Hepatocyte (in vitro differentiated cells): ENCODE results near the gene SLC15A3. TPM values are rescaled to one million over a fixed set of nuclear protein-coding genes. Genes with fewer than 3 reads are reported as not detected.

Experiments used
- DNase-seq: peaks from one replicate; pipeline ENCODE4 v3.0.0-alpha.2; 2016; ENCODE audit warnings: low spot score
- H2AFZ ChIP-seq: fragments of 200-600 bp; sonication (generic); 2 replicates; pipeline ENCODE4 v1.6.0; 2016; ENCODE audit warnings: antibody characterized with exemption, mild to moderate bottlenecking
- H3K27ac ChIP-seq: fragments of 200-600 bp; sonication (generic); 2 replicates; pipeline ENCODE4 v1.5.1; 2016; ENCODE audit warnings: mild to moderate bottlenecking
- H3K27me3 ChIP-seq: fragments of 200-600 bp; sonication (generic); 2 replicates; pipeline ENCODE4 v1.6.1; 2016
- H3K36me3 ChIP-seq: fragments of 200-600 bp; sonication (generic); replicated peaks from 2 replicates; pipeline ENCODE4 v1.5.1; 2016; ENCODE audit warnings: low read depth; ENCODE audit not compliant: insufficient read depth
- H3K4me1 ChIP-seq: fragments of 200-600 bp; sonication (generic); 2 replicates; pipeline ENCODE4 v1.5.1; 2016; ENCODE audit warnings: mild to moderate bottlenecking, moderate library complexity; ENCODE audit not compliant: insufficient read depth
- H3K4me2 ChIP-seq: fragments of 200-600 bp; sonication (generic); 2 replicates; pipeline ENCODE4 v1.6.0; 2016
- H3K4me3 ChIP-seq: fragments of 200-600 bp; sonication (generic); 2 replicates; pipeline ENCODE4 v1.5.1; 2016; ENCODE audit warnings: mild to moderate bottlenecking
- H3K79me2 ChIP-seq: fragments of 200-600 bp; sonication (generic); 2 replicates; pipeline ENCODE4 v1.6.0; 2017; ENCODE audit warnings: mild to moderate bottlenecking
- H3K9me2 ChIP-seq: fragments of 200-600 bp; sonication (generic); replicated peaks from 2 replicates; pipeline ENCODE4 v1.6.0; 2017; ENCODE audit warnings: mild to moderate bottlenecking; ENCODE audit not compliant: insufficient read depth
- H3K9me3 ChIP-seq: fragments of 200-600 bp; sonication (generic); 2 replicates; pipeline ENCODE4 v1.5.1; 2016; ENCODE audit warnings: low read depth, mild to moderate bottlenecking
- H4K20me1 ChIP-seq: fragments of 200-600 bp; sonication (generic); 2 replicates; pipeline ENCODE4 v1.6.0; 2016; ENCODE audit warnings: mild to moderate bottlenecking; ENCODE audit not compliant: insufficient read depth, poor library complexity, severe bottlenecking
- EZH2 ChIP-seq: fragments of 200-600 bp; sonication (generic); IDR thresholded peaks from 2 replicates; pipeline ENCODE4 v1.6.1; 2016; ENCODE audit warnings: antibody characterized with exemption, mild to moderate bottlenecking, borderline replicate concordance
- EZH2phosphoT487 ChIP-seq: fragments of 200-600 bp; sonication (generic); IDR thresholded peaks from one replicate; pipeline ENCODE4 v1.6.1; 2018; ENCODE audit warnings: antibody characterized with exemption, mild to moderate bottlenecking, low read depth, moderate library complexity; ENCODE audit not compliant: unreplicated experiment, severe bottlenecking
- WGBS: methylation state at CpG from one replicate; pipeline ENCODE4 v1.1.6; 2016; ENCODE audit warnings: low lambda C conversion rate; ENCODE audit errors: missing lambda C conversion rate; 5-methylcytosine and 5-hydroxymethylcytosine counted together
- polyA plus RNA-seq: library from polyadenylated mRNA; unstranded; fragments of >200 nt; fragmentation: Nextera tagmentation; extraction: Ambion mirVana; gene quantifications from 2 replicates; pipeline ENCODE4 v1.2.1, GENCODE V29; 2016
- total RNA-seq: library from RNA; depleted of rRNA; stranded (reverse); fragments of >200 nt; gene quantifications from 2 replicates; pipeline ENCODE4 v1.2.3, GENCODE V29; 2014
- TF ChIP-seq, protein P1 (sequence below): fragments of 200-600 bp; sonication (generic); IDR thresholded peaks from 2 replicates; pipeline ENCODE4 v1.5.1; 2016; ENCODE audit warnings: antibody characterized with exemption, mild to moderate bottlenecking; ENCODE audit not compliant: poor library complexity

Gene SLC15A3
- total and polyA plus RNA-seq, 2 experiments from 2014 or later, result 0.56 to 3.3 TPM

- no peaks in the 10 kb centered on the region for H3K36me3 ChIP-seq
- no peak overlapping the region for H3K4me3 ChIP-seq
- no peaks in the 10 kb centered on the region for H3K79me2 ChIP-seq
- 33% methylated on average over 5 of the region's 5 CpGs for WGBS
- H3K4me2 ChIP-seq, result no peak overlapping the region
- DNase-seq, result peak; percentile 30
- no peaks in the 10 kb centered on the region for H3K4me1 ChIP-seq
- H3K9me3 ChIP-seq, result no peaks in the 10 kb centered on the region
- no peak overlapping the region for H2AFZ ChIP-seq
- H3K27me3 ChIP-seq, result no peaks in the 10 kb centered on the region
- no peaks in the 10 kb centered on the region for H3K9me2 ChIP-seq
- no peak overlapping the region for H3K27ac ChIP-seq
- no peaks in the 10 kb centered on the region for H4K20me1 ChIP-seq
- TF ChIP-seq EZH2phosphoT487 (no peak), EZH2 (no peak)
- TF ChIP-seq, protein P1, sequence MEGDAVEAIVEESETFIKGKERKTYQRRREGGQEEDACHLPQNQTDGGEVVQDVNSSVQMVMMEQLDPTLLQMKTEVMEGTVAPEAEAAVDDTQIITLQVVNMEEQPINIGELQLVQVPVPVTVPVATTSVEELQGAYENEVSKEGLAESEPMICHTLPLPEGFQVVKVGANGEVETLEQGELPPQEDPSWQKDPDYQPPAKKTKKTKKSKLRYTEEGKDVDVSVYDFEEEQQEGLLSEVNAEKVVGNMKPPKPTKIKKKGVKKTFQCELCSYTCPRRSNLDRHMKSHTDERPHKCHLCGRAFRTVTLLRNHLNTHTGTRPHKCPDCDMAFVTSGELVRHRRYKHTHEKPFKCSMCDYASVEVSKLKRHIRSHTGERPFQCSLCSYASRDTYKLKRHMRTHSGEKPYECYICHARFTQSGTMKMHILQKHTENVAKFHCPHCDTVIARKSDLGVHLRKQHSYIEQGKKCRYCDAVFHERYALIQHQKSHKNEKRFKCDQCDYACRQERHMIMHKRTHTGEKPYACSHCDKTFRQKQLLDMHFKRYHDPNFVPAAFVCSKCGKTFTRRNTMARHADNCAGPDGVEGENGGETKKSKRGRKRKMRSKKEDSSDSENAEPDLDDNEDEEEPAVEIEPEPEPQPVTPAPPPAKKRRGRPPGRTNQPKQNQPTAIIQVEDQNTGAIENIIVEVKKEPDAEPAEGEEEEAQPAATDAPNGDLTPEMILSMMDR, result no peak
Observed at GRCh38 chr11:60992842-60993409, 41.0 kb upstream of the SLC15A3 start.

- H3K4me1 ChIP-seq, result no peaks in the 10 kb centered on the region
Observed at GRCh38 chr11:60991457-60991856, 39.5 kb upstream of the SLC15A3 start.

GRCh38 chr11:60989093-60989650 is 37.2 kb upstream of the SLC15A3 start:
- Histone ChIP-seq H3K4me2 (no peak overlapping the region), H3K9me3 (no peaks in the 10 kb centered on the region), H3K27ac (no peak overlapping the region), H2AFZ (no peak overlapping the region), H3K36me3 (no peaks in the 10 kb centered on the region), H3K4me1 (no peaks in the 10 kb centered on the region), H4K20me1 (no peaks in the 10 kb centered on the region), H3K79me2 (no peaks in the 10 kb centered on the region), H3K27me3 (no peaks in the 10 kb centered on the region), H3K9me2 (no peaks in the 10 kb centered on the region), H3K4me3 (no peak overlapping the region)
- 62% methylated on average over 12 of the region's 12 CpGs for WGBS
- TF ChIP-seq EZH2, result no peak
- TF ChIP-seq, protein P1, result no peak
- DNase-seq, result no peak

More at GRCh38 chr11:60991457-60991856, 39.5 kb upstream of the SLC15A3 start:
- H3K9me3 ChIP-seq, result no peaks in the 10 kb centered on the region
- H3K27ac ChIP-seq, result no peak overlapping the region
- H3K4me3 ChIP-seq, result no peak overlapping the region
- no peaks in the 10 kb centered on the region for H3K36me3 ChIP-seq
- no peak overlapping the region for H3K4me2 ChIP-seq
- TF ChIP-seq EZH2 (no peak), EZH2phosphoT487 (no peak)
- TF ChIP-seq, protein P1, result no peak
- no peak for DNase-seq
- no peak overlapping the region for H2AFZ ChIP-seq
- no peaks in the 10 kb centered on the region for H3K9me2 ChIP-seq
- H4K20me1 ChIP-seq, result no peaks in the 10 kb centered on the region
- no peaks in the 10 kb centered on the region for H3K27me3 ChIP-seq
- no peaks in the 10 kb centered on the region for H3K79me2 ChIP-seq
- WGBS, result 94% methylated on average over 4 of the region's 4 CpGs
